SJSA1 (cell line): Measurements from ENCODE around the gene POLR1B. TPM values are rescaled to one million over a fixed set of nuclear protein-coding genes. Genes with fewer than 3 reads are reported as not detected.

Experiments used
- DNase-seq, 2 experiments: peaks; one replicate each; pipeline ENCODE4 v3.0.0-alpha.2; 2015 to 2020; ENCODE audit warnings: low spot score in 2 of 2, low read depth in 1 of 2
- H3K27ac ChIP-seq: fragments of 250-450 bp; sonication (Bioruptor Pico); 2 replicates; pipeline ENCODE4 v1.5.1; 2020; ENCODE audit warnings: mild to moderate bottlenecking, moderate library complexity
- H3K27me3 ChIP-seq: fragments of 250-450 bp; sonication (Bioruptor Pico); replicated peaks from 2 replicates; pipeline ENCODE4 v1.5.1; 2020; ENCODE audit warnings: mild to moderate bottlenecking, moderate library complexity
- H3K36me3 ChIP-seq: fragments of 250-450 bp; sonication (Bioruptor Pico); 2 replicates; pipeline ENCODE4 v1.5.1; 2020; ENCODE audit warnings: mild to moderate bottlenecking
- H3K4me1 ChIP-seq: fragments of 250-450 bp; sonication (Bioruptor Pico); replicated peaks from 2 replicates; pipeline ENCODE4 v1.6.1; 2021; ENCODE audit warnings: mild to moderate bottlenecking
- H3K4me3 ChIP-seq: fragments of 250-450 bp; sonication (Bioruptor Pico); 2 replicates; pipeline ENCODE4 v1.5.1; 2020; ENCODE audit warnings: mild to moderate bottlenecking
- H3K9me3 ChIP-seq: fragments of 250-450 bp; sonication (Bioruptor Pico); replicated peaks from 2 replicates; pipeline ENCODE4 v1.5.1; 2020; ENCODE audit warnings: mild to moderate bottlenecking
- total RNA-seq: library from RNA; depleted of rRNA; stranded (reverse); fragments of >200 nt; shearing (Covaris generic); gene quantifications from 2 replicates; pipeline ENCODE4 v1.2.3, GENCODE V29; 2014; rRNA removed

Gene POLR1B
- total RNA-seq, 1 experiment from 2014 or later: 15.1 TPM

- H3K9me3 ChIP-seq: no peaks in the 10 kb centered on the region
- no peak overlapping the region for H3K4me3 ChIP-seq
- H3K36me3 ChIP-seq: no peaks in the 10 kb centered on the region
- H3K4me1 ChIP-seq: peaks cover 30% of the 10 kb centered on the region
- no peak for DNase-seq
- H3K27ac ChIP-seq: no peak overlapping the region
- no peaks in the 10 kb centered on the region for H3K27me3 ChIP-seq
Observed at GRCh38 chr2:112621790-112622527, 79.7 kb downstream of the POLR1B start.

GRCh38 chr2:112622528-112622849 lies 80.2 kb downstream of the POLR1B start:
- DNase-seq: no peak
- Histone ChIP-seq H3K4me1 (peaks cover 36% of the 10 kb centered on the region), H3K27ac (no peak overlapping the region), H3K36me3 (no peaks in the 10 kb centered on the region), H3K27me3 (no peaks in the 10 kb centered on the region), H3K9me3 (no peaks in the 10 kb centered on the region), H3K4me3 (no peak overlapping the region)

GRCh38 chr2:112623913-112624777 lies 81.9 kb downstream of the POLR1B start:
- Histone ChIP-seq H3K4me3 (no peak overlapping the region), H3K27me3 (no peaks in the 10 kb centered on the region), H3K36me3 (no peaks in the 10 kb centered on the region), H3K4me1 (peaks cover 52% of the 10 kb centered on the region), H3K9me3 (no peaks in the 10 kb centered on the region), H3K27ac (no peak overlapping the region; the same call in 1 of the 2 replicates)
- peak; percentile 54 to 72 for DNase-seq

GRCh38 chr2:112625474-112626114 lies 83.3 kb downstream of the POLR1B start:
- no peaks in the 10 kb centered on the region for H3K36me3 ChIP-seq
- H3K9me3 ChIP-seq: no peaks in the 10 kb centered on the region
- H3K4me1 ChIP-seq: peaks cover 67% of the 10 kb centered on the region
- H3K27ac ChIP-seq: no peak overlapping the region
- no peaks in the 10 kb centered on the region for H3K27me3 ChIP-seq
- DNase-seq: peak in 1 of 2 experiments; percentile 22
- no peak overlapping the region for H3K4me3 ChIP-seq

GRCh38 chr2:112626604-112627059 lies 84.4 kb downstream of the POLR1B start:
- no peaks in the 10 kb centered on the region for H3K36me3 ChIP-seq
- peak; percentile 73 to 79 for DNase-seq
- H3K27me3 ChIP-seq: no peaks in the 10 kb centered on the region
- H3K4me3 ChIP-seq: no peak overlapping the region
- H3K9me3 ChIP-seq: no peaks in the 10 kb centered on the region
- peak overlapping the region; percentile 51 for H3K27ac ChIP-seq
- peaks cover 77% of the 10 kb centered on the region for H3K4me1 ChIP-seq

Other genes with a start within 250 kb of the POLR1B start
- gene RGPD8, start 108.8 kb upstream of the POLR1B start, total RNA-seq: 1.4 and 5.5 TPM in 2 replicates
- 33.7 and 47.7 TPM in 2 replicates for gene TTL, start 60.3 kb upstream of the POLR1B start, total RNA-seq
- gene CHCHD5, start 42.1 kb downstream of the POLR1B start, total RNA-seq: 4.9 and 14.2 TPM in 2 replicates
- gene SLC20A1, start 103.5 kb downstream of the POLR1B start, total RNA-seq: 47.4 and 48.3 TPM in 2 replicates
- gene NT5DC4, start 178.6 kb downstream of the POLR1B start, total RNA-seq: not detected in 2 replicates
- gene CKAP2L, start 222.1 kb downstream of the POLR1B start, total RNA-seq: 25.1 and 33.4 TPM in 2 replicates
- 0.16 and 1.5 TPM in 2 replicates for gene IL1A, start 242.0 kb downstream of the POLR1B start, total RNA-seq